GM12873 (cell line): ENCODE results near the gene TECRL.

ENCODE experiments used
- CTCF ChIP-seq: IDR thresholded peaks from 2 replicates; pipeline ENCODE4 v1.5.1; 2012; ENCODE audit warnings: low read depth, mild to moderate bottlenecking, moderate library complexity, low read length, control low read depth; ENCODE audit not compliant: insufficient read depth; ENCODE audit errors: missing control alignments

Gene TECRL

GRCh38 chr4:64327237-64327636 lies 82.0 kb downstream of the TECRL start:
- no peak for TF ChIP-seq CTCF

- TF ChIP-seq CTCF = no peak
Observed at GRCh38 chr4:64326507-64326906, 82.7 kb downstream of the TECRL start.

GRCh38 chr4:64306255-64306565 lies 103.0 kb downstream of the TECRL start:
- no peak for TF ChIP-seq CTCF

GRCh38 chr4:64305565-64306254 lies 103.5 kb downstream of the TECRL start:
- TF ChIP-seq CTCF = no peak

- TF ChIP-seq CTCF = no peak
Observed at GRCh38 chr4:64272432-64272831, 136.8 kb downstream of the TECRL start.

- TF ChIP-seq CTCF = no peak
Observed at GRCh38 chr4:64271601-64272081, 137.6 kb downstream of the TECRL start.

- no peak for TF ChIP-seq CTCF
Observed at GRCh38 chr4:64266669-64267068, 142.6 kb downstream of the TECRL start.

- TF ChIP-seq CTCF = no peak
Observed at GRCh38 chr4:64266263-64266662, 143.0 kb downstream of the TECRL start.
